Sigmoid colon (tissue), 3 donors: ENCODE measurements around the gene MAP3K3.

Source experiments
- CTCF ChIP-seq, 4 experiments: fragments of 450-650 bp in 3 of 4; fragments of 200-600 bp in 1 of 4; IDR thresholded peaks; one replicate each; pipeline ENCODE4 v1.5.1; 2016 to 2019; ENCODE audit warnings: antibody characterized with exemption in 4 of 4, mild to moderate bottlenecking in 3 of 4, moderate library complexity in 2 of 4
- POLR2A ChIP-seq, 2 donors: fragments of 450-650 bp; IDR thresholded peaks; one replicate each; pipeline ENCODE4 v1.6.1; 2016; ENCODE audit warnings: antibody characterized with exemption in 2 of 2, mild to moderate bottlenecking in 2 of 2, moderate library complexity in 2 of 2

- no peak for TF ChIP-seq CTCF (IDR thresholded peaks at IDR 0.05)
- TF ChIP-seq POLR2A (IDR thresholded peaks at IDR 0.05), result no peak
These were observed 84.9 kb downstream of the MAP3K3 start for GRCh38 chr17:63707151-63707550.
